ENCODE data around the gene AKT1S1.

DNA sequence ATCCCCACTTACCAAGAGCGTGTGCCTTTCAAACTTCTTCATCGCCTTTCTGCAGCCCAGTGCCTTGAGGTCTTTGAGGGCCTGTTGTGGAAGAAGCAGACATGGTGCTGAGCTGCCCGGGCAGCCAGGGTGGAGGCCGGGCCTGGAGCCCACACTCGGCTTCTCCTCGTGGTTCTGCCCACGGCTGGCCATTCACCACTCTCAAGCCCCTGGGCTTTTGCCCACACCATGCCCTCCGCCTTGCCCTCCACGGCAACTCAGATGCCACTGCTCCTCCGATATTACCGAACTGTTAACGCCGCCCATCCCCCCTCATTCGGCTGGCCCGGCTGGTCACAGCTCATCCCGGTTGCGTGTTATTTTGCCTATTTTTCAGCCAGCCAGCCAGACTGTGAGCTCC, 14.2 kb upstream of the AKT1S1 start:
- no peak for TF ChIP-seq CTCF (IDR thresholded peaks at IDR 0.05)
- no peak for TF ChIP-seq EZH2phosphoT487 (IDR thresholded peaks at IDR 0.05)

All from neural progenitor cell (in vitro differentiated cells).